ENCODE data around the gene FLG.
"Not testable (repeated sequence)": the region's sequence is repeated elsewhere in the genome, so short reads cannot be mapped to it uniquely, and the experiment has no call there.

FLG gene

GRCh38 chr1:152343006-152343405 lies 18.0 kb upstream of the FLG start:
- Histone ChIP-seq H3K9me3 (ENCODE audit: control insufficient read depth in 1 of 2, low read length in 2 of 2) (no peaks in the 10 kb centered on the region), H3K36me3 (ENCODE audit: control insufficient read depth in 1 of 2, insufficient read depth in 2 of 2, low read length in 2 of 2) (no peaks in the 10 kb centered on the region), H3K27me3 (ENCODE audit: control insufficient read depth in 1 of 2, insufficient read depth in 2 of 2, low read length in 2 of 2) (no peaks in the 10 kb centered on the region), H3K4me3 (ENCODE audit: low read depth in 1 of 2, low read length in 2 of 2) (no peak overlapping the region), H3K4me1 (ENCODE audit: control insufficient read depth in 1 of 2, insufficient read depth in 2 of 2, low read length in 2 of 2) (no peaks in the 10 kb centered on the region), H3K9ac (ENCODE audit: low read depth in 1 of 2, low read length in 2 of 2) (no peak overlapping the region), H3K27ac (ENCODE audit: low read depth, low read length) (no peak overlapping the region)

- H3K4me3 ChIP-seq (ENCODE audit: low read depth in 1 of 2, low read length in 2 of 2) = no peak overlapping the region
- no peaks in the 10 kb centered on the region for H3K27me3 ChIP-seq (ENCODE audit: control insufficient read depth in 1 of 2, insufficient read depth in 2 of 2, low read length in 2 of 2)
- no peaks in the 10 kb centered on the region for H3K36me3 ChIP-seq (ENCODE audit: control insufficient read depth in 1 of 2, insufficient read depth in 2 of 2, low read length in 2 of 2)
- no peaks in the 10 kb centered on the region for H3K4me1 ChIP-seq (ENCODE audit: control insufficient read depth in 1 of 2, insufficient read depth in 2 of 2, low read length in 2 of 2)
- no peak overlapping the region for H3K9ac ChIP-seq (ENCODE audit: low read depth in 1 of 2, low read length in 2 of 2)
- H3K27ac ChIP-seq (ENCODE audit: low read depth, low read length) = no peak overlapping the region
- H3K9me3 ChIP-seq (ENCODE audit: control insufficient read depth in 1 of 2, low read length in 2 of 2) = no peaks in the 10 kb centered on the region
These were observed 10.4 kb upstream of the FLG start for GRCh38 chr1:152335399-152335798.

- no peaks in the 10 kb centered on the region for H3K27me3 ChIP-seq (ENCODE audit: control insufficient read depth in 1 of 2, insufficient read depth in 2 of 2, low read length in 2 of 2)
- no peaks in the 10 kb centered on the region for H3K9me3 ChIP-seq (ENCODE audit: control insufficient read depth in 1 of 2, low read length in 2 of 2)
- no peak overlapping the region for H3K9ac ChIP-seq (ENCODE audit: low read depth in 1 of 2, low read length in 2 of 2)
- no peaks in the 10 kb centered on the region for H3K36me3 ChIP-seq (ENCODE audit: control insufficient read depth in 1 of 2, insufficient read depth in 2 of 2, low read length in 2 of 2)
- no peaks in the 10 kb centered on the region for H3K4me1 ChIP-seq (ENCODE audit: control insufficient read depth in 1 of 2, insufficient read depth in 2 of 2, low read length in 2 of 2)
- H3K27ac ChIP-seq (ENCODE audit: low read depth, low read length) = no peak overlapping the region
- H3K4me3 ChIP-seq (ENCODE audit: low read depth in 1 of 2, low read length in 2 of 2) = no peak overlapping the region
These were observed 3.9 kb upstream of the FLG start for GRCh38 chr1:152328801-152329391.

- Histone ChIP-seq H3K27me3 (ENCODE audit: control insufficient read depth in 1 of 2, insufficient read depth in 2 of 2, low read length in 2 of 2) (no peaks in the 10 kb centered on the region), H3K4me3 (ENCODE audit: low read depth in 1 of 2, low read length in 2 of 2) (no peak overlapping the region), H3K9ac (ENCODE audit: low read depth in 1 of 2, low read length in 2 of 2) (no peak overlapping the region), H3K27ac (ENCODE audit: low read depth, low read length) (no peak overlapping the region), H3K9me3 (ENCODE audit: control insufficient read depth in 1 of 2, low read length in 2 of 2) (no peaks in the 10 kb centered on the region), H3K4me1 (ENCODE audit: control insufficient read depth in 1 of 2, insufficient read depth in 2 of 2, low read length in 2 of 2) (no peaks in the 10 kb centered on the region), H3K36me3 (ENCODE audit: control insufficient read depth in 1 of 2, insufficient read depth in 2 of 2, low read length in 2 of 2) (no peaks in the 10 kb centered on the region)
These were observed 11.1 kb downstream of the FLG start for GRCh38 chr1:152313970-152314369.

- Histone ChIP-seq H3K27ac (ENCODE audit: low read depth, low read length) (no peak overlapping the region), H3K4me3 (ENCODE audit: low read depth in 1 of 2, low read length in 2 of 2) (no peak overlapping the region), H3K27me3 (ENCODE audit: control insufficient read depth in 1 of 2, insufficient read depth in 2 of 2, low read length in 2 of 2) (no peaks in the 10 kb centered on the region), H3K9me3 (ENCODE audit: control insufficient read depth in 1 of 2, low read length in 2 of 2) (no peaks in the 10 kb centered on the region), H3K4me1 (ENCODE audit: control insufficient read depth in 1 of 2, insufficient read depth in 2 of 2, low read length in 2 of 2) (no peaks in the 10 kb centered on the region), H3K9ac (ENCODE audit: low read depth in 1 of 2, low read length in 2 of 2) (no peak overlapping the region), H3K36me3 (ENCODE audit: control insufficient read depth in 1 of 2, insufficient read depth in 2 of 2, low read length in 2 of 2) (no peaks in the 10 kb centered on the region)
These were observed 11.7 kb downstream of the FLG start for GRCh38 chr1:152313319-152313801.

GRCh38 chr1:152312169-152312568 lies 12.9 kb downstream of the FLG start:
- not testable (repeated sequence) for H3K27me3 ChIP-seq (ENCODE audit: control insufficient read depth in 1 of 2, insufficient read depth in 2 of 2, low read length in 2 of 2)

GRCh38 chr1:152309955-152310354 lies 15.1 kb downstream of the FLG start:
- Histone ChIP-seq H3K4me1 (ENCODE audit: control insufficient read depth in 1 of 2, insufficient read depth in 2 of 2, low read length in 2 of 2) (no peaks in the 10 kb centered on the region), H3K4me3 (ENCODE audit: low read depth in 1 of 2, low read length in 2 of 2) (no peak overlapping the region), H3K9me3 (ENCODE audit: control insufficient read depth in 1 of 2, low read length in 2 of 2) (no peaks in the 10 kb centered on the region), H3K27me3 (ENCODE audit: control insufficient read depth in 1 of 2, insufficient read depth in 2 of 2, low read length in 2 of 2) (no peaks in the 10 kb centered on the region), H3K36me3 (ENCODE audit: control insufficient read depth in 1 of 2, insufficient read depth in 2 of 2, low read length in 2 of 2) (no peaks in the 10 kb centered on the region), H3K27ac (ENCODE audit: low read depth, low read length) (no peak overlapping the region), H3K9ac (ENCODE audit: low read depth in 1 of 2, low read length in 2 of 2) (no peak overlapping the region)

More at GRCh38 chr1:152312169-152312568, 12.9 kb downstream of the FLG start:
- H3K9me3 ChIP-seq (ENCODE audit: control insufficient read depth in 1 of 2, low read length in 2 of 2); H3K27ac ChIP-seq (ENCODE audit: low read depth, low read length); H3K4me3 ChIP-seq (ENCODE audit: low read depth in 1 of 2, low read length in 2 of 2); H3K9ac ChIP-seq (ENCODE audit: low read depth in 1 of 2, low read length in 2 of 2); H3K36me3 ChIP-seq (ENCODE audit: control insufficient read depth in 1 of 2, insufficient read depth in 2 of 2, low read length in 2 of 2); H3K4me1 ChIP-seq (ENCODE audit: control insufficient read depth in 1 of 2, insufficient read depth in 2 of 2, low read length in 2 of 2): not testable (repeated sequence)

GRCh38 chr1:152309320-152309901 lies 15.6 kb downstream of the FLG start:
- not testable (repeated sequence) for H3K4me3 ChIP-seq (ENCODE audit: low read depth in 1 of 2, low read length in 2 of 2); H3K27ac ChIP-seq (ENCODE audit: low read depth, low read length); H3K27me3 ChIP-seq (ENCODE audit: control insufficient read depth in 1 of 2, insufficient read depth in 2 of 2, low read length in 2 of 2); H3K36me3 ChIP-seq (ENCODE audit: control insufficient read depth in 1 of 2, insufficient read depth in 2 of 2, low read length in 2 of 2); H3K9me3 ChIP-seq (ENCODE audit: control insufficient read depth in 1 of 2, low read length in 2 of 2); H3K4me1 ChIP-seq (ENCODE audit: control insufficient read depth in 1 of 2, insufficient read depth in 2 of 2, low read length in 2 of 2); H3K9ac ChIP-seq (ENCODE audit: low read depth in 1 of 2, low read length in 2 of 2)

- not testable (repeated sequence) for H3K27me3 ChIP-seq (ENCODE audit: control insufficient read depth in 1 of 2, insufficient read depth in 2 of 2, low read length in 2 of 2); H3K27ac ChIP-seq (ENCODE audit: low read depth, low read length); H3K9me3 ChIP-seq (ENCODE audit: control insufficient read depth in 1 of 2, low read length in 2 of 2); H3K4me3 ChIP-seq (ENCODE audit: low read depth in 1 of 2, low read length in 2 of 2); H3K9ac ChIP-seq (ENCODE audit: low read depth in 1 of 2, low read length in 2 of 2); H3K4me1 ChIP-seq (ENCODE audit: control insufficient read depth in 1 of 2, insufficient read depth in 2 of 2, low read length in 2 of 2); H3K36me3 ChIP-seq (ENCODE audit: control insufficient read depth in 1 of 2, insufficient read depth in 2 of 2, low read length in 2 of 2)
These were observed 16.3 kb downstream of the FLG start for GRCh38 chr1:152308758-152309157.

- not testable (repeated sequence) for H3K9ac ChIP-seq (ENCODE audit: low read depth in 1 of 2, low read length in 2 of 2); H3K9me3 ChIP-seq (ENCODE audit: control insufficient read depth in 1 of 2, low read length in 2 of 2); H3K4me3 ChIP-seq (ENCODE audit: low read depth in 1 of 2, low read length in 2 of 2); H3K27me3 ChIP-seq (ENCODE audit: control insufficient read depth in 1 of 2, insufficient read depth in 2 of 2, low read length in 2 of 2); H3K4me1 ChIP-seq (ENCODE audit: control insufficient read depth in 1 of 2, insufficient read depth in 2 of 2, low read length in 2 of 2); H3K36me3 ChIP-seq (ENCODE audit: control insufficient read depth in 1 of 2, insufficient read depth in 2 of 2, low read length in 2 of 2); H3K27ac ChIP-seq (ENCODE audit: low read depth, low read length)
These were observed 17.1 kb downstream of the FLG start for GRCh38 chr1:152307970-152308369.
